Neural cell (in vitro differentiated cells): ENCODE results near the gene PERM1. TPM values are rescaled to one million over a fixed set of nuclear protein-coding genes. Genes with fewer than 3 reads are reported as not detected.
A peak's percentile ranks its signal among the peaks of the same experiment; 100 is the strongest.

Experiments used
- H2AFZ ChIP-seq: fragments of 200-600, 300-800 bp; sonication (generic), shearing (Covaris generic); 2 replicates; pipeline ENCODE4 v1.6.0; 2014; ENCODE audit warnings: low read depth, mild to moderate bottlenecking, antibody characterized with exemption, low read length, moderate library complexity
- H3F3A ChIP-seq: fragments of 200-600 bp; shearing (Covaris generic); 2 replicates; pipeline ENCODE4 v1.6.1; 2016; ENCODE audit warnings: mild to moderate bottlenecking, moderate library complexity, mixed read lengths, antibody characterized with exemption, low read length; ENCODE audit not compliant: insufficient read depth, poor library complexity, severe bottlenecking
- H3K27ac ChIP-seq: fragments of 200-600, 300-800 bp; sonication (generic), shearing (Covaris generic); 2 replicates; pipeline ENCODE4 v1.5.1; 2014; ENCODE audit warnings: mild to moderate bottlenecking, low read length, moderate library complexity
- H3K27me3 ChIP-seq: fragments of 300-800, 200-600 bp; sonication (generic), shearing (Covaris generic); 2 replicates; pipeline ENCODE4 v1.6.0; 2014; ENCODE audit warnings: mild to moderate bottlenecking, low read depth, low read length, moderate library complexity; ENCODE audit not compliant: insufficient read depth
- H3K36me3 ChIP-seq: fragments of 300-800, 200-600 bp; sonication (generic), shearing (Covaris generic); 2 replicates; pipeline ENCODE4 v1.5.1; 2014; ENCODE audit warnings: mild to moderate bottlenecking, antibody characterized with exemption, low read length, moderate library complexity; ENCODE audit not compliant: insufficient read depth
- H3K4me2 ChIP-seq: fragments of 300-800, 200-600 bp; sonication (generic), shearing (Covaris generic); 2 replicates; pipeline ENCODE4 v1.6.0; 2014; ENCODE audit warnings: mild to moderate bottlenecking, low read length
- H3K4me3 ChIP-seq: fragments of 300-800, 200-600 bp; sonication (generic), shearing (Covaris generic); 2 replicates; pipeline ENCODE4 v1.5.1; 2014; ENCODE audit warnings: mild to moderate bottlenecking, low read length, moderate library complexity
- H3K79me2 ChIP-seq: fragments of 200-600 bp; shearing (Covaris generic); replicated peaks from 2 replicates; pipeline ENCODE4 v1.6.0; 2014; ENCODE audit warnings: mild to moderate bottlenecking, low read length, moderate library complexity; ENCODE audit not compliant: insufficient read depth
- H3K9ac ChIP-seq: fragments of 300-800, 200-600 bp; sonication (generic), shearing (Covaris generic); 2 replicates; pipeline ENCODE4 v1.6.1; 2016; ENCODE audit warnings: mild to moderate bottlenecking, low read length, mixed read lengths
- H3K9me2 ChIP-seq: fragments of 200-600 bp; shearing (Covaris generic); 2 replicates; pipeline ENCODE4 v1.6.1; 2016; ENCODE audit warnings: mild to moderate bottlenecking, low read length, mixed read lengths; ENCODE audit not compliant: insufficient read depth
- H3K9me3 ChIP-seq: fragments of 200-600, 300-800 bp; sonication (generic), shearing (Covaris generic); 2 replicates; pipeline ENCODE4 v1.6.1; 2016; ENCODE audit warnings: mild to moderate bottlenecking, mixed run types, low read length, moderate library complexity, mixed read lengths
- H4K20me1 ChIP-seq: fragments of 200-600 bp; shearing (Covaris generic); 2 replicates; pipeline ENCODE4 v1.6.1; 2016; ENCODE audit warnings: mild to moderate bottlenecking, mixed run types; ENCODE audit not compliant: insufficient read depth
- EP300 ChIP-seq: fragments of 450-650 bp; conservative IDR thresholded peaks from 2 replicates; pipeline ENCODE4 v1.6.1; 2014; ENCODE audit warnings: antibody characterized with exemption, mild to moderate bottlenecking, moderate library complexity; ENCODE audit not compliant: poor library complexity, severe bottlenecking
- EZH2 ChIP-seq: fragments of 200-600, 300-800 bp; shearing (Covaris generic), sonication (generic); IDR thresholded peaks from 2 replicates; pipeline ENCODE4 v1.6.1; 2014; ENCODE audit warnings: antibody characterized with exemption, low read length, borderline replicate concordance, mild to moderate bottlenecking; ENCODE audit not compliant: insufficient read depth, poor library complexity, severe bottlenecking
- MXI1 ChIP-seq: fragments of 450-650 bp; conservative IDR thresholded peaks from 2 replicates; pipeline ENCODE4 v1.6.1; 2014; ENCODE audit warnings: antibody characterized with exemption, mild to moderate bottlenecking; ENCODE audit not compliant: poor library complexity, severe bottlenecking
- POLR2AphosphoS5 ChIP-seq: IDR thresholded peaks from 2 replicates; pipeline ENCODE4 v1.6.1; 2012
- RAD21 ChIP-seq: fragments of 450-650 bp; conservative IDR thresholded peaks from 2 replicates; pipeline ENCODE4 v1.6.1; 2014; ENCODE audit warnings: antibody characterized with exemption, mild to moderate bottlenecking, moderate library complexity
- REST ChIP-seq: IDR thresholded peaks from 2 replicates; pipeline ENCODE4 v1.6.1; 2012; ENCODE audit warnings: borderline replicate concordance
- SMC3 ChIP-seq: fragments of 450-650 bp; conservative IDR thresholded peaks from 2 replicates; pipeline ENCODE4 v1.6.1; 2014; ENCODE audit warnings: antibody characterized with exemption, mild to moderate bottlenecking, moderate library complexity; ENCODE audit not compliant: poor library complexity
- TAF1 ChIP-seq: IDR thresholded peaks from 2 replicates; pipeline ENCODE4 v1.6.1; 2012; ENCODE audit warnings: low read depth
- polyA plus RNA-seq: library from polyadenylated mRNA; depleted of rRNA; stranded (reverse); fragments of >200 nt; gene quantifications from 2 replicates; pipeline ENCODE4 v1.2.3, GENCODE V29; 2014
- TF ChIP-seq, protein P1 (sequence below): fragments of 450-650 bp; IDR thresholded peaks from 2 replicates; pipeline ENCODE4 v1.5.1; 2014; ENCODE audit warnings: antibody characterized with exemption, mild to moderate bottlenecking, moderate library complexity; ENCODE audit not compliant: poor library complexity, severe bottlenecking

Gene PERM1
- polyA plus RNA-seq, 1 donor from 2014 or later, result not detected

DNA sequence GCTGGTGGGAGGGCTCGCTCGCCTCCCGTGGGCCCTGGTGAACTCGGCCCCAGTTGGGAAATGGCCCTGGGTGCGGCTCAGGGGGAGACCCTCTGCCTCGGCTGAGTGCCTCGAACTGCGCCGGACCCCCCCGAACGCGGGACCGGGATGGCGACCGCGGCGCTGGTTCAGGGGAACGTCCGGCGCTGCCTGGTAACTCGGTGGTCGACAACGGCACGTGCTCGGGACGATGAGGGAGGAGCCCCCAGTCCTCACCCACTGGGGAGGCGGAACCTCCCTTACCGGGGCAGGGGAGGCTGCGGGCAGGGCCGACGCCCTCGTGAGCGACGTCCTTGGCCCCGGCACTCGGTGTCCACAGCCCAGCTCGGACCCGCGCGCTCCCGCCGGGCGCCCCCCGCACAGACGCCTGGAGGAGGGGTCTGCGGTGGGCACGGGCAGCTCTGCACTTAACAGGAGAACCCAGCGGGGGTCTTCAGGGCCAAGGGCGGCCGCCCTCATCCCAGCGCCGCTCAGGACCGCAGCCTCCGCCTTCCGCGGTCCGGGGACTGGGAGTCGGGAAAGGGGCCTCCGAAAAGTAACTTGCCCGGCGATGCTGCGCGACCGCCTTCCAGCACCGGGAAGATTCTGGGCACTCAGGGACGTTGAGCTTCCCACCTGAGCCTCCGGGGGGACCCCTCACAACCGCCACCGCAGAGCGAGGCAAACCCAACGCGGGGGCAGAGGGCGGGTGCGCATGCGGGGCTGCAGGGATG lies 16.3 kb upstream of the PERM1 start:
- Histone ChIP-seq H3K4me2 (no peak overlapping the region), H3K79me2 (peaks cover 4% of the 10 kb centered on the region), H3K9ac (peak overlapping the region; percentile 98), H4K20me1 (no peaks in the 10 kb centered on the region), H3K9me2 (no peaks in the 10 kb centered on the region), H2AFZ (no peak overlapping the region), H3K27me3 (no peaks in the 10 kb centered on the region), H3K27ac (peak overlapping the region; percentile 59), H3K9me3 (no peaks in the 10 kb centered on the region), H3K4me3 (peak overlapping the region; percentile 91), H3F3A (no peaks in the 10 kb centered on the region), H3K36me3 (no peaks in the 10 kb centered on the region)
- TF ChIP-seq EP300 (no peak), EZH2 (no peak), RAD21 (peak; percentile 25)
- TF ChIP-seq, protein P1, sequence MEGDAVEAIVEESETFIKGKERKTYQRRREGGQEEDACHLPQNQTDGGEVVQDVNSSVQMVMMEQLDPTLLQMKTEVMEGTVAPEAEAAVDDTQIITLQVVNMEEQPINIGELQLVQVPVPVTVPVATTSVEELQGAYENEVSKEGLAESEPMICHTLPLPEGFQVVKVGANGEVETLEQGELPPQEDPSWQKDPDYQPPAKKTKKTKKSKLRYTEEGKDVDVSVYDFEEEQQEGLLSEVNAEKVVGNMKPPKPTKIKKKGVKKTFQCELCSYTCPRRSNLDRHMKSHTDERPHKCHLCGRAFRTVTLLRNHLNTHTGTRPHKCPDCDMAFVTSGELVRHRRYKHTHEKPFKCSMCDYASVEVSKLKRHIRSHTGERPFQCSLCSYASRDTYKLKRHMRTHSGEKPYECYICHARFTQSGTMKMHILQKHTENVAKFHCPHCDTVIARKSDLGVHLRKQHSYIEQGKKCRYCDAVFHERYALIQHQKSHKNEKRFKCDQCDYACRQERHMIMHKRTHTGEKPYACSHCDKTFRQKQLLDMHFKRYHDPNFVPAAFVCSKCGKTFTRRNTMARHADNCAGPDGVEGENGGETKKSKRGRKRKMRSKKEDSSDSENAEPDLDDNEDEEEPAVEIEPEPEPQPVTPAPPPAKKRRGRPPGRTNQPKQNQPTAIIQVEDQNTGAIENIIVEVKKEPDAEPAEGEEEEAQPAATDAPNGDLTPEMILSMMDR, result peak; percentile 65

GRCh38 chr1:997713-997992 lies 15.8 kb upstream of the PERM1 start:
- Histone ChIP-seq H3K4me2 (no peak overlapping the region), H3K9me3 (no peaks in the 10 kb centered on the region), H3K27me3 (no peaks in the 10 kb centered on the region), H3K4me3 (peak overlapping the region; percentile 91), H3K36me3 (no peaks in the 10 kb centered on the region), H4K20me1 (no peaks in the 10 kb centered on the region), H3K9me2 (no peaks in the 10 kb centered on the region), H3K79me2 (peaks cover 4% of the 10 kb centered on the region), H3K9ac (no peak overlapping the region), H2AFZ (no peak overlapping the region), H3F3A (no peaks in the 10 kb centered on the region), H3K27ac (no peak overlapping the region)
- TF ChIP-seq EP300, result no peak
- TF ChIP-seq TAF1, result no peak
- no peak for TF ChIP-seq POLR2AphosphoS5
- no peak for TF ChIP-seq RAD21
- TF ChIP-seq, protein P1, result no peak
- TF ChIP-seq SMC3, result no peak

DNA sequence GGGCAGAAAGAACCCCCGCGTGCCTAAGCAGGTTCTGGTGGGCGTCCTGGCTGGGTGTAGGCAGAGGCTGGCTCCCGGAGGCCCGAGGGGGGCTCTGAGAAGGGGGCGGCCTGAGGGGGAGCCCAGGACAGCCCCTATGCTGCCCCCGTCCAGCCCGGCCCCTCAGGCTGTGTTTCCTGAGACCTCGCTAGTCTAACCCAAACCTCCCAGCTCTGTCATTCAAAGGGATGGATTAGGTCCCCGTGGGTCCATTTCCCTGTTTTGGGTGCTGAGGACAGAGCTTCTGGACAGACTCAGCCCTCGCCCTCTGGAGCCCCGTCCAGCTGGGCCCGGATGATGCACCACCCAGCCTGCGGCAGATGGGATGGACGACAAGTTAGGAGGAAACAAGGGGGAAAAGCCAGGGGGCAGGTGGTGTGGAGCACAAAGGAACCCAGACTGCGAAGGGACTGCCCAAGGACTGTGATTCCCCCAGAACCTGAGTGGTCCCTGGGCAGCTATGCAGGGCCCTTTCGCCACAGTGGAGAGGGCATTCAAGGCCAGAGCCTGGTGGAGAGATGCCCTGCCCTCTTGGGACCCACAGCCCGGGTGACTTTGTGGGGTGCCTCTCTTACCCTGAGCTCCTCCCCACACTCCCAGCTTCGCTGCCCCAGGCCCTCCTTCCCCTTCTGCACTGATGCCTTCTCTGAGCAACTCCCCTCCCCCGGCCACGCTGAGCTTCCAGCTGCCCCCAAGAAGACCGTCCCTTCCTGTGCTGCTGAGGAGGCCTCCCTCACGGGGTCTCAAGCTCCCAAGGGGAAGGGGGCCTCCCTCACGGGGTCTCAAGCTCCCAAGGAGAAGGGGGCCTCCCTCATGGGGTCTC lies 15.2 kb upstream of the PERM1 start:
- H2AFZ ChIP-seq, result no peak overlapping the region
- peaks cover 2% of the 10 kb centered on the region for H3K79me2 ChIP-seq
- H3K4me2 ChIP-seq, result no peak overlapping the region
- TF ChIP-seq EP300, result no peak
- TF ChIP-seq, protein P1, result no peak
- no peak for TF ChIP-seq POLR2AphosphoS5
- TF ChIP-seq SMC3, result no peak
- TF ChIP-seq TAF1, result no peak
- no peak for TF ChIP-seq RAD21
- TF ChIP-seq MXI1, result no peak
- no peak for TF ChIP-seq EZH2
- TF ChIP-seq REST, result no peak
- no peaks in the 10 kb centered on the region for H3F3A ChIP-seq
- no peak overlapping the region for H3K9ac ChIP-seq
- no peaks in the 10 kb centered on the region for H3K36me3 ChIP-seq
- H4K20me1 ChIP-seq, result no peaks in the 10 kb centered on the region
- H3K4me3 ChIP-seq, result peak overlapping the region; percentile 91
- no peaks in the 10 kb centered on the region for H3K9me2 ChIP-seq
- no peaks in the 10 kb centered on the region for H3K27me3 ChIP-seq
- no peaks in the 10 kb centered on the region for H3K9me3 ChIP-seq
- no peak overlapping the region for H3K27ac ChIP-seq
